Bronchial epithelial cell (primary cell): ENCODE results near the gene GALNT15. TPM values are rescaled to one million over a fixed set of nuclear protein-coding genes. Genes with fewer than 3 reads are reported as not detected.

Experiments
- DNase-seq: peaks from one replicate; pipeline ENCODE4 v3.0.0-alpha.2; 2010; ENCODE audit warnings: low read depth
- FAIRE-seq: peaks from 2 replicates; lab custom pipeline; 2011; peaks lifted over from hg19 to GRCh38; lab: Jason Lieb, UNC
- H3K27me3 ChIP-seq: 2 replicates; pipeline ENCODE4 v1.5.1; 2011; ENCODE audit warnings: low read length; ENCODE audit not compliant: control insufficient read depth, insufficient read depth
- H3K36me3 ChIP-seq: 2 replicates; pipeline ENCODE4 v1.5.1; 2011; ENCODE audit warnings: low read length; ENCODE audit not compliant: control insufficient read depth, insufficient read depth
- H3K4me3 ChIP-seq: 2 replicates; pipeline ENCODE4 v1.5.1; 2011; ENCODE audit warnings: mild to moderate bottlenecking, low read depth, low read length, control low read depth
- total RNA-seq: library from RNA; depleted of rRNA; stranded (reverse); fragments of >200 nt; gene quantifications from 2 replicates; pipeline ENCODE4 v1.2.1, GENCODE V29; 2014
- TF ChIP-seq, protein P1 (sequence below): IDR thresholded peaks from 2 replicates; pipeline ENCODE4 v1.5.1; 2011; ENCODE audit warnings: mild to moderate bottlenecking, moderate library complexity, low read length, control low read depth, inconsistent platforms; ENCODE audit not compliant: insufficient read depth, severe bottlenecking

GALNT15 gene
- total RNA-seq, 1 donor from 2014 or later: 0.53 TPM

DNA sequence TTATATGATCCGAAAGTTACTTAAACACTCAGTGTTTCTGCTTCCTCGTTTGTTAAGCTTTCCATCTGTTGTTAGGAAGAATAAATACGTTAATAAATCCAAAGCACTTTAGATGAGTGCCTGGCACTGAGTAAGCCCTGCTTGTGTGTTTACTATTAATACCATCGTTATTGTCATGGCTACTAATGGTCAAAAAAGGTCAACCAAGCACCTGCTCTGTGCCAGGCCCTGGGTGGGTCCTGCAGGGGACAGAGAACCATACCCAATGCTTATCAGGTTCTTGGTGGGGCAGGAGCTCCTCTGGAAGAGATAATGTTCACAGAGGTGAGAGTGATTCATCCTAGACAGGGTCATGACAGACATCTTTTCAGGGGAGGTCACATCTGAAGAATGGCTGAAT is 39.9 kb downstream of the GALNT15 start:
- Histone ChIP-seq H3K4me3 (no peak overlapping the region), H3K27me3 (peaks cover 5% of the 10 kb centered on the region), H3K36me3 (no peaks in the 10 kb centered on the region)
- TF ChIP-seq, protein P1, sequence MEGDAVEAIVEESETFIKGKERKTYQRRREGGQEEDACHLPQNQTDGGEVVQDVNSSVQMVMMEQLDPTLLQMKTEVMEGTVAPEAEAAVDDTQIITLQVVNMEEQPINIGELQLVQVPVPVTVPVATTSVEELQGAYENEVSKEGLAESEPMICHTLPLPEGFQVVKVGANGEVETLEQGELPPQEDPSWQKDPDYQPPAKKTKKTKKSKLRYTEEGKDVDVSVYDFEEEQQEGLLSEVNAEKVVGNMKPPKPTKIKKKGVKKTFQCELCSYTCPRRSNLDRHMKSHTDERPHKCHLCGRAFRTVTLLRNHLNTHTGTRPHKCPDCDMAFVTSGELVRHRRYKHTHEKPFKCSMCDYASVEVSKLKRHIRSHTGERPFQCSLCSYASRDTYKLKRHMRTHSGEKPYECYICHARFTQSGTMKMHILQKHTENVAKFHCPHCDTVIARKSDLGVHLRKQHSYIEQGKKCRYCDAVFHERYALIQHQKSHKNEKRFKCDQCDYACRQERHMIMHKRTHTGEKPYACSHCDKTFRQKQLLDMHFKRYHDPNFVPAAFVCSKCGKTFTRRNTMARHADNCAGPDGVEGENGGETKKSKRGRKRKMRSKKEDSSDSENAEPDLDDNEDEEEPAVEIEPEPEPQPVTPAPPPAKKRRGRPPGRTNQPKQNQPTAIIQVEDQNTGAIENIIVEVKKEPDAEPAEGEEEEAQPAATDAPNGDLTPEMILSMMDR: no peak
- DNase-seq (no peak), FAIRE-seq (no peak)

DNA sequence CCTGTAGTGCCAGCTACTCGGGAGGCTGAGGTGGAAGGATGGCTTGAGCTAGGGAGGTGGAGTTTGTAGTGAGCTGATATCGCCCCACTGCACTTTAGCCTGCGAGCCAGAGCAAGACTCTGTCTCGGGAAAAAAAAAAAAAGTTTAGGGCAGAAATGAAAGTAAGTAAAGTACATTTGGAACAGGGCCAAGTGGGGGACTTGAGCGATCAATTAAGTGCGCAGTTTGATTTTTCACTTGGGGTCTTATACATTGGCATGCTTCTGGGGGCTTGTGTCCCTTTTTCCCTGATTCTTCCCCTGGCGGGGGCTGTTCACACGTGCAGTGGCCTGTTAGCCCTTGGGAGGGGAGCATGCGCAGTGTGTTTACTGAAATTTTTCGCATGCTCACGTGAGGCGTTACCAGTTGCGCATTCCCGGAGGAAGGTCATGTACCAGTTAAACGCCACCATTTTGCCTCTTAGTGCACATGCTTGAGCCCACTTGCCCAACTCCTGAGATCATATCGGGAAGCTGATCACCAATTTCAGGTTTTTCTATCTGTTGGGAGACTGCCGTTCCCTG is 42.0 kb downstream of the GALNT15 start:
- Histone ChIP-seq H3K27me3 (peaks cover 5% of the 10 kb centered on the region), H3K4me3 (no peak overlapping the region), H3K36me3 (no peaks in the 10 kb centered on the region)
- no peak for DNase-seq
- TF ChIP-seq, protein P1: no peak
- FAIRE-seq: no peak

- Histone ChIP-seq H3K4me3 (no peak overlapping the region), H3K27me3 (peaks cover 3% of the 10 kb centered on the region), H3K36me3 (no peaks in the 10 kb centered on the region)
- TF ChIP-seq, protein P1: no peak
- FAIRE-seq (no peak), DNase-seq (no peak)
These were observed 45.3 kb downstream of the GALNT15 start for GRCh38 chr3:16219777-16220176.

- Histone ChIP-seq H3K4me3 (no peak overlapping the region), H3K36me3 (no peaks in the 10 kb centered on the region), H3K27me3 (peaks cover 3% of the 10 kb centered on the region)
- DNase-seq (no peak), FAIRE-seq (no peak)
- TF ChIP-seq, protein P1: no peak
These were observed 47.5 kb downstream of the GALNT15 start for GRCh38 chr3:16221990-16222389.

GRCh38 chr3:16222547-16222946 is 48.1 kb downstream of the GALNT15 start:
- TF ChIP-seq, protein P1: no peak
- no peaks in the 10 kb centered on the region for H3K36me3 ChIP-seq
- FAIRE-seq (no peak), DNase-seq (no peak)
- H3K4me3 ChIP-seq: no peak overlapping the region
- H3K27me3 ChIP-seq: peaks cover 3% of the 10 kb centered on the region

DNA sequence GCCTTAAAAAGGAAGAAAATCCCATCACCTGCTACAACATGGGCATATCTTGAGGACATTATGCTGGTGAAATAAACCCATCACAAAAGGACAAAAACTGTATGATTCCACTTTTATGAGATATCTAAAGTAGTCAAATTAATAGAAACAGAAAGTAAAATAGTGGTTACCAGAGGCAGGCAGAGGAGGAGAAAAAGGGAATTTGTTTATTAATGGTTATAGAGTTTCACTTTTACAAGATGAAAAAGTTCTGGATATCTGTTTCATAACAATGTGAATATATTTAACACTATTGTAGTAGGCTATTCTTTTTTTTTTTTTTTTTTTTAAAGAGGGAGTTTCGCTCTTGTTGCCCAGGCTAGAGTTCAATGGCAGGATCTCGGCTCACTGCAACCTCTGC is 49.8 kb downstream of the GALNT15 start:
- H3K36me3 ChIP-seq: no peaks in the 10 kb centered on the region
- TF ChIP-seq, protein P1: no peak
- H3K27me3 ChIP-seq: no peaks in the 10 kb centered on the region
- no peak overlapping the region for H3K4me3 ChIP-seq
- DNase-seq (no peak), FAIRE-seq (no peak)
